SIG-M5 (cell line): ENCODE data around the gene SLC37A3.

Source experiments
- DNase-seq: peaks from one replicate; lab custom pipeline; 2025; lab: John Stamatoyannopoulos, UW

SLC37A3 gene

DNA sequence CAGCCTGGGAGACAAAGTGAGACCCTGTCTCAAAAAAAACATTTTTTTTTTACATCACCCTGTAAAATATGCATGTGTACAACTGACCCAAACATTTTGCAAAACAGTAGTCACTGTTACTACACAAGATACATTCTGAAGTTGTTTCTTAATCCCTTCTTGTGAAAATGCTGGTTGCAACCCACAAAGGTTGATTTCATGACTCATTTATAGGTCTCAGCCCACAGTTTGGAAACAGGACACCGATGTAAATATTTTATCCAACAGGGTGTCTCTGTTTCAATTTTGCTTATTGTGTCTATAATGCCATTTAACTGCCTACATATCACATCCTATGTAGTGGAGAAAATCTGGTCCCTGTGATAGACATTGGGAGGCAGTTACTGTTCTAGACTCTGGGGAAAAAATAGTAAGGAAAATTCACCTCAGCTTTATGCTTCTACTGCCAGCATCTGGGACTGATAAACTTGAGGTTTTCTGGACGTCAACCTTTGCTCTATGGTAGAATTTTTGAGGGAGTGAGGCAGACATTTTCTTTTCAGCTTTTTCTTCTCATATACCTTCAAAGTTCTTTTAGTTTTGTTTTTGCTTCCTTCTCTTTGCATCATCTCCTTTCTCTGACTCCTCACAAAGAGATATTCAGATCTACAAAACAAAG, 4.0 kb upstream of the SLC37A3 start:
- no peak for DNase-seq

- no peak for DNase-seq
Observed at GRCh38 chr7:140400381-140400780, 2.1 kb upstream of the SLC37A3 start.

DNA sequence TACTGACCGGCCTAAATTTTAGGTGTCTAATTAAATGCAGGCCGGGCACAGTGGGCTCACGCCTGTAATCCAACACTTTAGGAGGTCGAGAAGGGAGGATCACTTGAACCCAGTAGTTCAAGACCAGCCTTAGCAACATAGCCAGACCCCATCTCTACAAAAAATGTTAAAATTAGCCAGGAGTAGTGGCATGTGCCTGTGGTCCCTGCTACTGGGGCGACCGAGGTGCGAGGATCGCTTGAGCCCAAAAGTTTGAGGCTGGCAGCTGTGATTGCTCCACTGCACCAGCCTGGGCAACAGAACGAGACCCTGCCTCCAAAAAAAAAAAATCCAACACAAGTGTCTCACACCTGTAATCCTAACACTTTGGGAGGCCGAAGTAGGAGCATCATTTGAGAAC, 491 bp upstream of the SLC37A3 start:
- DNase-seq, result no peak

- no peak for DNase-seq
Observed at GRCh38 chr7:140393756-140394306, 4.5 kb downstream of the SLC37A3 start.

DNA sequence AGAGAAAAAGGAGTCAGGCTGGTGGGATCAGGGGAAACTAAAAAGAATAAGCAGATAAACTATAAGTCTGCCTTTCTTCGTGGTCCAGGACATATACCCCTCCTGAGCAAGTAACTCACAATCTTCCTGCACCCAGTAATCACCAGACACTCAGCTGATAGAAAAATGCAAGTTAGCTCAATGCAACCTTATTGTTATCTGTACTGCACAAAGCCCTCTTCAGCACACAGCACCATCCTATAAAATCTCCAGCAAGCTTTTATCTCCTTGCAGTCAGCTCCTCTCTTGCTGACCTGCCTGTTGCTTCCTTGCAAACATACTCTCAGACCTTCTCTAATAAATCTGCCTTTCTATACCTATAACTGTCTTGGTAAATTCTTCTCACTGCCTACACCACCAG, 6.7 kb downstream of the SLC37A3 start:
- no peak for DNase-seq

- DNase-seq, result no peak
Observed at GRCh38 chr7:140390466-140391190, 7.7 kb downstream of the SLC37A3 start.

- no peak for DNase-seq
Observed at GRCh38 chr7:140390034-140390433, 8.3 kb downstream of the SLC37A3 start.

DNA sequence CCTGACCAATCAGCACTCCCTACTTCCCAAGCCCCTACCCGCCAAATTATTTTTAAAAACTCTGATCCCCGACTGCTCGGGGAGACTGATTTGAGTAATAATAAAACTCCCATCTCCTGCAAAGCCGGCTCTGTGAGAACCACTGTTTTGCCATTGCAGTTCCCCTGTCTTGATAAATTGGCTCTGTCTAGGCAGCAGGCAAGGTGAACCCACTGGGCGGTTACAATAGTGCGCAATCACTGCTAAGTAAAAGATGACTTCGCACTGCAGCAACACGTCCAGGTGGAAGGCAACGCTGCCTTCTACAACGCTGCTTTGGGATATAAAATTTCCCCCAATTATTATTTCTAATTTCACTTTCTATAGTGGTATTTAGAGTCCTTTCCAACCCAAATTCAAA, 8.9 kb downstream of the SLC37A3 start:
- no peak for DNase-seq

GRCh38 chr7:140384894-140385545, 13.3 kb downstream of the SLC37A3 start:
- DNase-seq, result no peak

DNA sequence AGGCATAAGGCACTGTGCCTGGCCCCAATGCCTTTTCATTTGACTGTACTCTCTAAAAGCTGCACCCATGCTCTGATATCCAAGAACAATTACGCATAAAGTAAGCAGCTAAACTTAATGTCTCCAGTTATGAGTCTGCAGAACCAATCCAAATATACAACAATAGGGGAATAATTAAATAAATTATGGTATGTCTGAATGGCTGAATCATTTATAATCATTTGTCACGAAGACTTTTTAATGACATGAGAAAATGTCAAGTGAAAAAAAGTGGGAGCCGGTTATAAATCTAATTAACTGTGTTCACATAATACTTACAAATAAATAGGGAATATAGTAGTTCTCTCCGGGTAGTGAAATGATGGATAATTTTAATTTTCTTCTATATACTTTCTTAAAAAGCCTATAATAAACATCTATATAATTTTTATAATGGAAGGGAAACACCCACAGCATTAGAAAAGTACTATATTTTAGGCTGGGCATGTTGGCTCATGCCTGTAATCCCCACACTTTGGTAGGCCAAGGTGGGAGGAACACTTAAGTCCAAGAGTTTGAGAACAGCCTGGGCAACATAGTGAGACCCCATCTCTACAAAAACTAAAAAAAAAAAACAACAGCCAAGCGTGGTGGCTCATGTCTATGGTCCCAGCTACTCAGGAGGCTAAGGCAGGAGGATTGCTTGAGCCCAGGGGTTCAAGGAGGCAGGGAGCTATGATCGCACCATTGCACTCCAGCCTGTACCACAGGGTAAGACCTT, 14.2 kb downstream of the SLC37A3 start:
- DNase-seq, result no peak

- DNase-seq, result no peak
Observed at GRCh38 chr7:140375892-140376730, 22.2 kb downstream of the SLC37A3 start.

GRCh38 chr7:140375323-140375722, 23.0 kb downstream of the SLC37A3 start:
- DNase-seq, result no peak

- no peak for DNase-seq
Observed at GRCh38 chr7:140369294-140369693, 29.0 kb downstream of the SLC37A3 start.

- no peak for DNase-seq
Observed at GRCh38 chr7:140367528-140367927, 30.8 kb downstream of the SLC37A3 start.

GRCh38 chr7:140364819-140365218, 33.5 kb downstream of the SLC37A3 start:
- no peak for DNase-seq

DNA sequence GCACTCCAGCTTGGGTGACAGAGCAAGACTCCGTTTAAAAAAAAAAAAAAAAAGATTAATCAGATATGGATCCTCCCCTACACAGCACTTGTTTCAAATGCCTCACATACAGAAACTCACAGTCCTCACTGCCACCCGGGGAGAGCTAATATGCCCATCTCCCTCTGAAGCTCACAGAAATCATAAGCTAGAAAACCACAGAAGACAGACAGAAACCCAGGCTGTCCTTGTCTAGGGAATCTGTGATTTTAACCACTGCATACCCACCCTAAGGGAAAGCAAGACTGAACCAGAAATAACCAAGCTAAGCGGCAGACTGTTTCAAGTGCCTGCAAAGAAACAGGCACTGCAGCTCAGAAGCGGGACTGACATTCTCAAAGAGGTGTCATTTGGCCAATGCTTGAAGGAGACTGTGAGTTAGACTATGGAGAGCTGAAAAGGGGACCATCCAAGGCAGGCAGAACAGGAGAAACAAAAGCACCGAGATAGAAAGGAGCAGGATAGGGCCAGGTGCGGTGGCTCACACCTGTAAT, 37.6 kb downstream of the SLC37A3 start:
- DNase-seq, result no peak

- no peak for DNase-seq
Observed at GRCh38 chr7:140358412-140359051, 39.8 kb downstream of the SLC37A3 start.

GRCh38 chr7:140358024-140358411, 40.3 kb downstream of the SLC37A3 start:
- no peak for DNase-seq

GRCh38 chr7:140350056-140350455, 48.3 kb downstream of the SLC37A3 start:
- DNase-seq, result no peak

DNA sequence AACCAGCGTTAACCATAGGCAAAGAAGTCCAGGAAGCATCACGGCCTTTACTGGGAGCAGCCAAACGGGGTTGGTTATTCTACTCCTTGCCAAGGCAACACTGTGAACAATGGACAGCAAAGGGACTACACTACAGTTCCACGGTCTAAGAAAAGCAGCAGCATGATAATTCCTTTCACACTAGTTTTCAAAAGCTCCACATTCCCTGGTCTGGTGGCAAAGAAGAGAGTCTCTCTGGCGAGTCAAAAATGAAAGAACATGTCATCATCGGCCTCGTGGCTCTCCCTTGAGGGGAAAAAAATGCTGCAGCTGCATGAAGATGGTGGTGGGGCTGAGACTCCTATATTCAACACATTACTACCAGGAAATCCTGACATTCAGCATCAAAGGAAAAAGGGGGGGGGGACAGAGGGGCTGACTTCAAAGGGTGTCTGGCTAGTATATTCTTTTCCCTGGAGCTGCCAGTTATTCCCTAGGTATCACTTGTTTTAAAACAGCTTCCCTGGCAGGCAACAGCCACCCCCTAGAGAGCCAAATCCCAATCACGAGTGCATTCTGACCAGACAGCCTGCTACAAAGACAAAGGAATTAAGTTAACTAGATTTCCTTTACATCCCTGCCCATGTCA, 49.1 kb downstream of the SLC37A3 start:
- no peak for DNase-seq
